Measurements from ENCODE around the gene COX17.
A peak's percentile ranks its signal among the peaks of the same experiment; 100 is the strongest.

Gene COX17

GRCh38 chr3:119647843-119648575, 29.2 kb downstream of the COX17 start:
- DNase-seq (ENCODE audit: extremely low spot score, insufficient read length, low read depth): no peak
- FAIRE-seq: no peak

DNA sequence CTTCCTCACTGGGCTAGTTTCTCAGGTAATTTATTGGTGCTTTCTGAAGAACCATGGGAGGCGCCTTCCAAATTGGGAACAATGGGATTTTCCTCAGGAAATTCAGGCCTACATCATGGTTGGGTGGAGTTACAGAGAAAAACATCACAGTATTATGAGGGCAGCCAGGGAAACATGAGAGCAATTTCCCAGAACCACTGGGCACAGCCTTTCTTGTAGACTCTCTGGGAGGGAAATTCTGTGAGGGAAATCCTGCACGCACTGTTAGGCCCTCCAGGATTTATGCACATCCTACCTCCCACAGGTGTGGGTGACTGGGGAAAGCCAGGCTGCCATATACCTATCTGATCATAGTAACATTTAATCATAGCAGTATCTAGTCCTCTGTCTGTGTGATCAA, 30.0 kb downstream of the COX17 start:
- no peak for FAIRE-seq
- no peak for DNase-seq (ENCODE audit: extremely low spot score, insufficient read length, low read depth)

DNA sequence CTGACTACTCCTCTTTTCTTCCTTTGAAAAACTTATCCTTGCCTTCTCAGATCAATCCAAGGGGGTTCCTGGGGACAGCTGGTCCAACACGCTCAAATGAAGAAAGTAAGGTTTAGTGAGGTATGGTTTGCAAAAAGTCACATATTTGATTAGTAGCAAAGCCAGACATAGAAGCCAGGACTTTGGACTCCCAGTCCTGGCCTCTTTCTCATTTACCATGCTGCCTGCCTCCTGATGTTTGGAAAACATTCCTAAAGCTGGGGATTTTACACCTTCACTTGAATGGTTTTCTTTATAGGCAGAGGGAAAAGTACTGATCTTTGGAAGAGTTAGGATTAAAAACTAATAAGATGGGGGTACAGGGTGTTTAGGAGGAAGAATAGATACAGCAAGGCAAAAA, 31.4 kb downstream of the COX17 start:
- no peak for DNase-seq (ENCODE audit: extremely low spot score, insufficient read length, low read depth)

GRCh38 chr3:119644481-119644880, 32.7 kb downstream of the COX17 start:
- no peak for FAIRE-seq
- no peak for DNase-seq (ENCODE audit: extremely low spot score, insufficient read length, low read depth)

More for the DNA sequence above, 31.4 kb downstream of the COX17 start:
- FAIRE-seq: no peak

GRCh38 chr3:119643528-119643927, 33.7 kb downstream of the COX17 start:
- no peak for FAIRE-seq

DNA sequence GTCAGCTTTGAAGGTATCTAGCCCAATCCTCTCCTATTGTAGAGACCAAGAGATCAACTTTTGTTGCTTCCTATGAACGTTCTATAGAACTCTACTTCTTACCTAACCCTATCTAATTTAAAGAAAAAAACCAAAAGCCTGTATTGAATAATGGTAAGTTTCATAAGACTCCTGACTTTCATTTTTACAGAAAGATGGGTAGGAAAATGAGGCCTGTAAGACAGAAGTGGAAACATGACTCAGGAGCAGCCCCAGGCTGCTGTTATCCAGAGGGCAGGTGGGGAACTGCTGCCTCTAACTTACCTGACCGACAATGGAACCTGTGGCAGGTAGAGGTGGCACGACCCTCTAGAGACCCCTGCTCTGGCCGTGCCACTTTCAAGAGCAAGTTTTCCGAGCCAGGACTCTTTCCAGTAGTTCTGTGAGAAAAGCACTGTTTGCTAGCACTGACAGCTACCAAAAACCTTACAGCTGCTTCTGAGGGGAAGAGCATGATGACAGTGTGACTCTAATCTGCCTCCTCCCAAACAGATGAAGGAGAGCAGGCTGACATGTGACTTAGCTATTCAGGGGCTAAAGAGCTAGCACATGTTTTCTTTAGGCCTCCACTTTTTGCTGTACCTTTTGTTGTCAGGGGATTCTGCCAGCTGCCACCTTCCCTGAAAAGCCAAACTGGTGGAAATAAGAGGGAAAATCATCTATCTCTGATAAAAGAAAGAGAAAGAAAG, 34.3 kb downstream of the COX17 start:
- FAIRE-seq: no peak

More at GRCh38 chr3:119643528-119643927, 33.7 kb downstream of the COX17 start:
- no peak for DNase-seq (ENCODE audit: extremely low spot score, insufficient read length, low read depth)

DNA sequence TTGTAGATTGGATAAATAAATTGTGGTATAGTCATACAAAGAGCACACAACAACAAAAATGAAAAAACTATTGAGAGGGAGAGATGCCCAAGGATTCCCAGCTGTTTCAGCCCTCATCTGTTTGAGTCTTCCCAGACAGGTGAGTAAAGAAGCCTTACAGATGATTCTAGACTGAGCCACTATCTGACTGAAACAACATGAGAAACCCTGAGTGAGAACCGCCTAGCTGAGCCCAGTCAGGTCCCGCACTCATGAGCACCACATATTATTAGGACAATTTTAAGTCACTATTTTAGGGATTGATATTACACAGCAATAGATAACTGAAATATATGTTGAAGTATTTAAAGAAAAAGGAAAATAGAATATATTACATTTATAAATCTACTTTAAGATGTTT, 35.8 kb downstream of the COX17 start:
- no peak for FAIRE-seq

More for the DNA sequence above, 34.3 kb downstream of the COX17 start:
- no peak for DNase-seq (ENCODE audit: extremely low spot score, insufficient read length, low read depth)

DNA sequence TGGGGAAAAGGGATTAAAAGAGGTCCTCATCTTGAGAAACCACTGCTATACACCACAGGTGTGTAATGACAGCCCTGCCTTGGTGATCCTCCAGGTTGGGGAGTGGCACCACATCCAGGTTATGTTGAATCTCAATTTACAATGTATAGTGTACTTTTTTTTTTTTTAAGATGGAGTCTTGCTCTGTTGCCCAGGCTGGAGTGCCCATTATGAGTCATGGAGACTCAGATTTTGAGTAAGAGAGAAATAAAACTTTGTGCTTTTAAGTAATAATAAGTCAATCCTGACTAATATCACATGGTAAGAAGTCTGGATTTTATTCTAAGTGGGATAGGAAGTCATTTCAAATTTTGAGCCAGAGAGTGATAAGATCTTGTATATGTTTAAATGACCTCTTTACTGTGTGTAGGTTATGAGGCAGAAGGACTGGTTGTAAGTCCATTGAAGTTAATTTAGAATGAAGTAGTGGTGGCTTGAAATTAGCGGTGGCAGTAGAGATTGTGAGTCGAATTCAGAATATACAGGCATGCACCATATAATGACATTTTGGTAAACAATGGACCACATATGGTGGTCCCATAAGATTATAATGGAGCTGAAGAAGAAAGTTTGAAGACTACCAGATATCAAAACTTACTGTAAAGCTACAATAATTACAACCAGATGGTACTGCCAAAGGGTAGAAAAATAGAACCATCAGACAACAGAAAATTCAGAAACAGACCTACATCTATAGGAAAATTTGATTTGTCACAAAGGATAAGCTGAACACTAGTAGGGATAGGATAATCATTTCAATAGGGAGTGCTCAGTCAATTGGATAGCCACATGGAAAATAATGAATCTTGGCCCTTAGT, 37.5 kb downstream of the COX17 start:
- FAIRE-seq (no peak), DNase-seq (ENCODE audit: extremely low spot score, insufficient read length, low read depth) (no peak)

More for the DNA sequence above, 35.8 kb downstream of the COX17 start:
- DNase-seq (ENCODE audit: extremely low spot score, insufficient read length, low read depth): no peak

- FAIRE-seq (no peak), DNase-seq (ENCODE audit: extremely low spot score, insufficient read length, low read depth) (no peak)
Observed at GRCh38 chr3:119637679-119638477, 39.3 kb downstream of the COX17 start.

GRCh38 chr3:119636891-119637611, 40.2 kb downstream of the COX17 start:
- FAIRE-seq (peak; percentile 57), DNase-seq (ENCODE audit: extremely low spot score, insufficient read length, low read depth) (no peak)

DNA sequence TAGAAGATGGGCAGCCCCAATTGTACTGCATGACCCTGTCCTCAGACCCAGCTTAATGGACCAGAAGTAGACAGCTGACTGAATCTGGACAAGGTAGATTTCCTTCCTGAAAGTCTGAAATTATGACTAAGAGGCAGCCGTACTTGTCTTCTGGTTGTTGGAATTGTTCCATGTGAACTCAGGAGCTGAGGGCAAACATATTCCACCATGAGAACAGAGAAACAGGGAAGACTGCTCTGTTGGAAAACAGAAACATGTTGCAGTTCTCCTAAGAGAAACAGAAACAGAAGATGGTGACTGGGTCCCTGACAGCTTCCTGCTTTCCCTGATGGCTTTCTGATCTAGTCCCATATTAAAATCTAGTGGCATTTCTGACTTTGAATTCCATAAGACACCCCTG, 41.0 kb downstream of the COX17 start:
- FAIRE-seq (no peak), DNase-seq (ENCODE audit: extremely low spot score, insufficient read length, low read depth) (no peak)

GRCh38 chr3:119635719-119636118, 41.5 kb downstream of the COX17 start:
- FAIRE-seq (no peak), DNase-seq (ENCODE audit: extremely low spot score, insufficient read length, low read depth) (no peak)

- DNase-seq (ENCODE audit: extremely low spot score, insufficient read length, low read depth) (no peak), FAIRE-seq (no peak)
Observed at GRCh38 chr3:119632829-119633228, 44.4 kb downstream of the COX17 start.

- no peak for DNase-seq (ENCODE audit: extremely low spot score, insufficient read length, low read depth)
- no peak for FAIRE-seq
Observed at GRCh38 chr3:119632216-119632615, 45.0 kb downstream of the COX17 start.

DNA sequence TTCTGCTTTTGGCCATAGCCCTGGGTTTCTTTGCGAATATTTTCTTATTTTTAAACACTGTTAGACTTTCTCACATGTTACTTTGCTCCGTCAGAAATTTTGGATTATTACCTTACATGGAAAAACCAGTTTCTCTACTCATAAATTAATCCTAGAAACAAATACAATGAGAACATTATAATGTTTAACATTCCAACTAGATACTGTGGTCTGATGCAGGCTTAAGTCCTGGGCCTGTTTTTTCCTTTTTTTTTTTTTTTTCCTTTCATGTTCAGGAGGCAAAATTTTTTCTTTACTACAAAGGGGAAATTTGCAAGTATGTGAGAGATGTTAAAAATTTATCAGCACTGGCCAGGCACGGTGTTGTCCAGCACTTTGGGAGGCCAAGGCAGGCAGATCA, 45.7 kb downstream of the COX17 start:
- FAIRE-seq (no peak), DNase-seq (ENCODE audit: extremely low spot score, insufficient read length, low read depth) (no peak)

GRCh38 chr3:119630880-119631329, 46.3 kb downstream of the COX17 start:
- DNase-seq (ENCODE audit: extremely low spot score, insufficient read length, low read depth) (no peak), FAIRE-seq (no peak)

GRCh38 chr3:119630128-119630879, 46.9 kb downstream of the COX17 start:
- FAIRE-seq: no peak
- no peak for DNase-seq (ENCODE audit: extremely low spot score, insufficient read length, low read depth)

- DNase-seq (ENCODE audit: extremely low spot score, insufficient read length, low read depth) (no peak), FAIRE-seq (peak; percentile 70)
Observed at GRCh38 chr3:119628816-119629445, 48.3 kb downstream of the COX17 start.
